HG03521 (cell line): ENCODE data around the gene PTH1R.

ENCODE experiments used
- ATAC-seq: cut with Tn5 transposase; IDR thresholded peaks from one replicate; pipeline ENCODE4 v1.9.1; 2021; ENCODE audit warnings: mild to moderate bottlenecking, moderate library complexity; ENCODE audit not compliant: unreplicated experiment

The PTH1R gene

DNA sequence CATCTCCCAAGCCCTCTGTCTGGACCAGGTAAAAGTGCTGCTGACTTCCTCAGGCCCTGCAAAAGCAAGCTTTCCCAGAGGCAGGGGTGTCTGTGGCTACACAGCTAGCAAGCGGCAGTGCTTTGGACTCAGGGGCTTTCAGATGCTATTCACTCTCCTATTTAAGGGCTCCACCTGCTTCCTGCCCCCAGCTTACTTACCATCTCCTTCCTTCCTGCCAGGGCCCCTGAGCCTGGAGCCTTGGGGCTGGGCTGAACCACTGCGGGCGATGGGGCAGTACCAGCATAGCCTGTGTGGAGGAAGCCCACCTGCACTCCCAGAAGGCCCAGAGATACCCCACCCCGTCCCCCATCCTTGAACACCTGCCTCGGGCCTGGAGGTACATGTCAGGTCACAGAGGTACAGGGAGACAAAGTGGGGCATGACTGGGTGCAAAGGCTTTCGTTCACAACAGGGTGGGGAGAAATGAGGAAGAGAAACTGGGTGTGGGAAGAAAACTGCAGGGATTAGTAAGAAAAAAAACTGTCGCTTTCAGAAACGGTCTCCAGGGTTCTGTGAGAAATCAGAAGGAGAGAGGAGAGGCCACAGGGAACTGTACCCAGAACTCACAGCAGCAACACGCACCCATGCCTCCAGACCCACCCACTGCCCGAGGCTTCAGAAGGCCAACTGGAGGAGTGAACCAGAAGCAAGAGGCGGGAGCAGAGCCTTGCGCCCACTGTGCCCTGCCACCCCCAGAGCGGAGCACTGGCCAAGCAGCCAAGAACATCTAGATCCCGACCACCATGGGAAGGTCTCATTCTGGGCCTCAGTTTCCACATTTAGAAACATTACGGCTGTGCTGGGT lies 49.6 kb downstream of the PTH1R start:
- peak; percentile 53 for ATAC-seq

DNA sequence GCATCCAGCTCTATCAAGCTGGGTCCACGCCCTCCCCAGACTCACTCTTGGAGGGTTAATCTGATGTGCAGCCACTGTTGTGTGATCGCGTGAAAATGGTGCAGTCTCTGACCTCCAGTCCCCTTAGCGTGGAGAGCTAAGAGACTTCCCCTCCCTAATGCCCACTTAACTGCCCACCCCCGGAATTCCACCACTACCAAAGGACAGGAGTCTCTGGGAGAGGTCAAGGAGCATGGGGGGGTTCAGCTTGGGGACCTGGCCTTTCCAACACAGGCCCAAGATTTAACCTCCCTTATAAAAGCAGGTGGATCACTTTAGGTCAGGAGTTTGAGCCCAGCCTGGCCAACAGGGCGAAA lies 50.2 kb downstream of the PTH1R start:
- ATAC-seq: no peak

- ATAC-seq: no peak
Observed at GRCh38 chr3:46928282-46928681, 50.8 kb downstream of the PTH1R start.

- ATAC-seq: no peak
Observed at GRCh38 chr3:46929324-46929723, 51.8 kb downstream of the PTH1R start.

GRCh38 chr3:46930166-46930944 lies 52.8 kb downstream of the PTH1R start:
- ATAC-seq: no peak

DNA sequence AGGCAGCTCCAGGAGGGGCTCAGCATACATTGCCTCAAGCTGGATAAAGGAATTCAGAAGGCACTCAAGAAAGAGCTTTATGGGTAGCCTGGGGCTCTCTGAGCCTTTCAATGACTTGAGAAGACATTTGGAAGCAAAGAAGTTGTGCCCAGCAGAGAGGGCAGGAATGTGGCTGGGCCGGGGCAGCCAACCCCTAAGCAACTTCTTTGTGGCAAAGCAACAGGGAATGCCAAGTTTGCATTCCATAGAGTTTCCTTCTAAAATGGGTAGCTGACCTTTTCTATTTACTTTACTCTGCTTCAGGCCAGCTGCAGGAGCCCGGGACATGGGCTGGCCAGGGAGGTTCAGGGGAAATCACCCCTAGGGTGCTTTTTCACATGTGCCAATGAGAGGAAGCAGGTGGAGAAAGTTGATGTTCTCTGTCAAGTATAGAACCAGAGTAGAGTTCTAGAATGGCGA lies 53.5 kb downstream of the PTH1R start:
- no peak for ATAC-seq

DNA sequence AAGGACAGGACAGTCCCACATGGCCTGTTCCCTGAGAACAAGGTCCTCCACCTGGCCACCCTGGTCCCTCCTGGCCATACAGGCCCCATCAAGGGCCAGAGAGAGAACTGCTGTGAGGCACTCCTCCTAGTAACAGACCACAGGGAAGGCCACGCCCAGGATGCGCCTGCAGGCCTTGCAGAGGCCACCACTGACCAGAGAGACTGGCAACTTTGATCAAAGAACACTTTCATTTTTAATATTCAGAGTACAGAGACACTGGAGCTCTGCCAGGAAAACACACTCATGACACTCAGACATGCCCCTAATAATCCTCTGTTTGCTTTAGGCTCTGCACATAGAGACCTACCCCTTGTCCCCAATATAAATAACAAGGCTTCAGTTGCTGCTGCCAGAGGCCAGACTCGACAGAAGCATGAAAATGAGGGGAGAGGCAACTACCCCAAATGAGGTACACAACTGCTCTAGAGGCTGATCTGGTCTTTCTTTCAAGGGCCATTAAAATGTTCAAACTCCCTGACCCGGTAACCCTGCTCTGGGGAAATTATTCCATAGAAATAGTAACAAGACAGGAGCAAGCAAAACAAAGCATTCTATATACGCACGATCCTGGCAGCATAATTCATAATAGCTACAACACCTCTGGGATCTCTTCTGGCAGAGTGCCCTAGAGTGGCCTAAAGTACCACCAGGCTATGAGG lies 54.3 kb downstream of the PTH1R start:
- no peak for ATAC-seq

- ATAC-seq: no peak
Observed at GRCh38 chr3:46932455-46933225, 55.1 kb downstream of the PTH1R start.

- no peak for ATAC-seq
Observed at GRCh38 chr3:46933261-46933660, 55.7 kb downstream of the PTH1R start.

GRCh38 chr3:46934072-46934471 lies 56.6 kb downstream of the PTH1R start:
- ATAC-seq: no peak

DNA sequence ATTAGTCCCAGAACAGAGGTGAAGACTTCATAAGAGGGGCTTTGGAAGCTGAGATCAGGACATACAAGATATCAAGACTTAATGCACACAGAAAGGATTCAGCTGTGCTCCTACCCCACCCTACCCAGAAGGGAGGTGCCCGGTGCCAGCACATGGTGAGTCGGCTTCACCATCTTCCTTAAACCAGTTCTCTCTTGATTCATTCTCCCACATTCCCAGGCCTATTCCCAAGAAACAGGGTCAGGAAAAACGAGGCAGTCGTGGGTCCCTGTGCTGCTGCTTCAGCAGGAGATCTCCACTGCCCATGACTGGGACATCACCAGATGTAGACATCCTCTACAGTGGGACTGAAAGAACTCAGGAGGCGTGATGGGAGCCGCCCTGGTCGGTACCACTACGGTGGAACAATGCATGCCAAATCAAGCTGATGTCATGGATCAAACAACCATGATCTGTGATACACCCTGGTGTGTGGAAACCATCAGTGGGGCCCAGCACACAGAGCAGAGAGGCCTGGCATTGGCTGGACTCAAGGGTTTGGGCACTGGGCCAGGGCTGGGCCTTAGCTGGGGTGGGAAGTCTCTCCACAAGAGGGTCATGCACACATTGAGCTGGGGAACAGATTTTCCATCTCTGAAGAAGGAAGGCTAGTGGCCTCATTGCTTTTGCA lies 57.1 kb downstream of the PTH1R start:
- ATAC-seq: no peak

GRCh38 chr3:46935168-46935858 lies 57.8 kb downstream of the PTH1R start:
- ATAC-seq: no peak

GRCh38 chr3:46935989-46936558 lies 58.6 kb downstream of the PTH1R start:
- ATAC-seq: no peak

DNA sequence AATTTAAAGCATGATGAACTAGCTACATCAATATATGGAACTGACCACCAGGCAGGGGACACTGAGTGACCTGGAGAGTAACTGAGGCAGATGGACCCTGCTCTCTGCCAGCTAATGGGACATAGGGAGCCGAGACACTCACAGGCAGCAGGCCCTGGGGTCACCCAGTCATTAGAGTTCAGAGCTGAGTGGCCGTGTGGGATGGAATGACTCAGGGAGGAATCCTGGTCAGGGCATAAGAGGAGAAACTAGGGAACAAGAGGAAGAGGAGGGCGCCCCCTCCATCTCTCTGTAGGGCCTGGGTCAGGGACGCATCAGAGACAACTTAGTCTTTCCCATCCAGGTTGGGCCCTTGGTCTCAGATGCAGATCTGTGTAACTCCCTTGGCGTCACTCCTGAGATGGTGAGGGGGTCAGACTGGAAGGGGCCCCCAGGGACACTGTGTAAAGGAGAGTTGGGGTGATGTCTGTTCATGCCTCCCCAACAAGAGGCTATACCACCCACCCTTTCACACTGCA lies 59.3 kb downstream of the PTH1R start:
- ATAC-seq: no peak

DNA sequence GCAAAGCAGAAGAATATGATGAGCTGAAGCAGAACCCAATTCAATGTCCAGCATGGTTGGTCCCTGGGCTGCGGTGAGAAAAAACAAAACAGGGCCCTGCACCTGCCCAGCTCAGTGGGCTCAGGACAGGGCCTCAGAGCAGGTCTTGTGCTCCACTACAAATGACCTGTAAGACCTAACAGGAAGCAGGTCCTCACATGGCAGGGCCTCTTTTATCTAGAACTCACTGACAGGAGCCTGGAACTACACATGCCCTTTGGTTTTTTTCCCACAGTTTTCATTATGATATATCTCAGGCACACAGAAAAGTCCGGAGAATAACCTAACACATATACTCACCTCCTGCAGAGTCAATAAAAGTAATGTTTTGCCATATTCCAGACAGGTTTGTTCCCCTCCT lies 60.6 kb downstream of the PTH1R start:
- no peak for ATAC-seq

DNA sequence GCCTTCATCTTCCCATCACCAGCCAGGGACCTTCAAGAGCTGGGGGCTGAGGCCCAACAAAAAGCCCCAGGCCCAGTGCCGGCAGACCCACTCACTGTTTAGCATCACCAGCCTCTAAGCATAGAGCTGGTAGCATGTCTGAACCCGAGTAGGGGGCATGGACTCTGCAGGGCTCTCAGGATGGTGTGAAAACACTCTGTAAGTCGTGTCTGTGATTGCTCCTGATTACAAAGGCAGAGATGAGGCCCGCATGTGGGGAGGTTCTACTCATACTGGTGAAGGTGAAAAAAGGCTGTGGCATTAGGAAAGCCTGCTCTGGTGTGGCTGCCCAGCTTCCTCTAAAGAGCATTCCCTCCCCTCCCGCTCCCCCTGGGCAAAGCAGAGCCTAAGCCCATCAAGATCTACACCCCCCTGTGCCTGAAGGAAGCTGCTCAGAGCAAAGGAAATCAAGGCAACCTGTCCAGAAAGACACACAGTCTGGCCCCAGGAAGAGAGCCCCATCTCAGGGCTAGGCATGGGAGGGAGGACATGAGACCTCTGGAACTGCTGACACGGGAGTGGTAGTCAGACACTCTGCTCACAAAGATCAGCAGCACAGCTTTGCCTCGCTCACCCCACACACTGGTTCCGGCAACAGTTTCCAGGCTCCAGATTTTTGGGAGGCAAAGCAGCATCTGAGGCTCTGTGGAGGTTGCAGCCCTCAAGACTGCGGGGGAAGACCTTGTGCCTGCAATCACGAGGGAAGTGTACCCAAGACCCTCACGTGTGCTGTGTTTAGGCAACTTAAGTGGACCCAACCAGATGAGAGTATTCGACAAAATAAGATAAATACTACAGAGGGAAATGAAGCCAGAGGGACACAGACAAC lies 62.3 kb downstream of the PTH1R start:
- ATAC-seq: no peak

GRCh38 chr3:46942076-46942475 lies 64.6 kb downstream of the PTH1R start:
- ATAC-seq: no peak
